NCI-H2081 treated with DMSO at 0.1 percent for 48 hours (cell line): ENCODE results near the gene DNMT3A.

ENCODE experiments used
- DNase-seq: peaks from one replicate; lab custom pipeline; 2025; lab: John Stamatoyannopoulos, UW

The DNMT3A gene

GRCh38 chr2:25372405-25373268, 30.9 kb upstream of the DNMT3A start:
- DNase-seq, result no peak

- no peak for DNase-seq
These were observed 29.8 kb upstream of the DNMT3A start for GRCh38 chr2:25371253-25372241.

GRCh38 chr2:25369876-25370275, 28.2 kb upstream of the DNMT3A start:
- DNase-seq, result no peak

- DNase-seq, result no peak
These were observed 27.7 kb upstream of the DNMT3A start for GRCh38 chr2:25369439-25369838.

GRCh38 chr2:25368660-25369059, 26.9 kb upstream of the DNMT3A start:
- DNase-seq, result no peak

- no peak for DNase-seq
These were observed 25.6 kb upstream of the DNMT3A start for GRCh38 chr2:25367296-25367695.

- no peak for DNase-seq
These were observed 24.9 kb upstream of the DNMT3A start for GRCh38 chr2:25366629-25367028.

GRCh38 chr2:25365241-25365640, 23.5 kb upstream of the DNMT3A start:
- DNase-seq, result no peak

GRCh38 chr2:25363733-25364132, 22.0 kb upstream of the DNMT3A start:
- DNase-seq, result no peak

- no peak for DNase-seq
These were observed 20.9 kb upstream of the DNMT3A start for GRCh38 chr2:25362434-25363145.

GRCh38 chr2:25362049-25362433, 20.3 kb upstream of the DNMT3A start:
- DNase-seq, result peak; percentile 89

GRCh38 chr2:25361261-25362048, 19.7 kb upstream of the DNMT3A start:
- no peak for DNase-seq

- DNase-seq, result no peak
These were observed 17.1 kb upstream of the DNMT3A start for GRCh38 chr2:25358836-25359235.

- DNase-seq, result no peak
These were observed 16.6 kb upstream of the DNMT3A start for GRCh38 chr2:25358249-25358815.

- DNase-seq, result no peak
These were observed 14.4 kb upstream of the DNMT3A start for GRCh38 chr2:25356088-25356487.

GRCh38 chr2:25355270-25355669, 13.5 kb upstream of the DNMT3A start:
- no peak for DNase-seq

GRCh38 chr2:25354116-25354515, 12.4 kb upstream of the DNMT3A start:
- no peak for DNase-seq

- DNase-seq, result no peak
These were observed 7.7 kb upstream of the DNMT3A start for GRCh38 chr2:25349397-25349796.

GRCh38 chr2:25347846-25348245, 6.1 kb upstream of the DNMT3A start:
- DNase-seq, result no peak

- DNase-seq, result no peak
These were observed 5.6 kb upstream of the DNMT3A start for GRCh38 chr2:25347205-25347815.
